ENCODE data around the gene MRPL16. TPM values are rescaled to one million over a fixed set of nuclear protein-coding genes. Genes with fewer than 3 reads are reported as not detected.
"Not testable (repeated sequence)": the region's sequence is repeated elsewhere in the genome, so short reads cannot be mapped to it uniquely, and the experiment has no call there.

Gene MRPL16
- polyA plus RNA-seq = 10 to 100 TPM; 32.5 to 54.1 (median 52.7) TPM

- no peak within 1 kb of the TSS for H3K27ac ChIP-seq (ENCODE audit: low read depth, low read length)
- 0% methylated on average over 48 to 54 of the region's 54 CpGs for WGBS, 3 donors
These were observed at the start of gene MRPL16 for GRCh38 chr11:59810189-59810910. Gene MRPL16 (minus strand): TSS chr11:59810778. CDS start chr11:59810658, 120 bp downstream.

DNA sequence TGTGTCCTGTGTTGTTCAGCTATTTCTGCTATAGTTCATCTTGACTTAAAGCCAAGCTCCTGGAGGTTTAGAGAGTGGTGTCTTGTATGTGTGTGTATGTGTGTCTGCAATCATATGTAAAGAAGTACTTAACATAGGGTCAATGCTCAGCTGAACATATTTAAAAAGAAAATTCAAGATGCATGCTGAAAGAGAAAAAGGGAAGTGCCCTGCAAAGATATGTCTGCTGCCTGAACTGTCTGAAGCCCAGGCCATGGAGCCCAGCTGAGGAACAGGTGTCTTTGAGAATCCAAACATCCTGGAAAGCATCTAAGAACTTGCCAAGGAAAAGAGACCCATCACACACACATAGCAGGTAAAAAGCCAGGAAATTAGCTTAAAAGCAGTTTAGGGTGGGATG, 49.1 kb upstream of the MRPL16 start:
- no peak overlapping the region for H3K27ac ChIP-seq (ENCODE audit: low read depth, low read length)

- WGBS, 3 donors = 65 to 72% (median 66%) methylated on average over 10 of the region's 10 CpGs
- H3K27ac ChIP-seq (ENCODE audit: low read depth, low read length) = no peak overlapping the region
These were observed 47.2 kb upstream of the MRPL16 start for GRCh38 chr11:59857439-59858434.

- WGBS, 3 donors = 24 to 52% (median 47%) methylated on average over 2 of the region's 2 CpGs
- no peak overlapping the region for H3K27ac ChIP-seq (ENCODE audit: low read depth, low read length)
These were observed 44.3 kb upstream of the MRPL16 start for GRCh38 chr11:59854871-59855270.

GRCh38 chr11:59851416-59851815, 40.8 kb upstream of the MRPL16 start:
- WGBS, 3 donors = 90 to 94% (median 92%) methylated on average over 5 of the region's 5 CpGs
- not testable (repeated sequence) for H3K27ac ChIP-seq (ENCODE audit: low read depth, low read length)

DNA sequence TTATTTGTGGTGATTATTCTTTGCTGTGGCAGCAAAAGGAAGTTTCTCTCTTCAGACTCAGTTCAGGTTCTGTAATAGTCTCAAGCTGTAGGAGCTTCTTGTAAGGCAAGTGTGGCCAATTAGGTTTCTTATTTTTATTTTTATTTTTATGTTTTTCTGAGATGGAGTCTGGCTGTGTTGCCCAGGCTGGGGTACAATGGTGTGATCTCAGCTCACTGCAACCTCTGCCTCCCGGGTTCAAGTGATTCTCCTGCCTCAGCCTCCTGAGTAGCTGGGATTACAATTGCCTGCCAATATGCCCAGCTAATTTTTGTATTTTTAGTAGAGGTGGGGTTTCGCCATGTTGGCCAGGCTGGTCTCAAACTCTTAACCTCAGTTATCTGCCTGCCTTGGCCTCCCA, 39.0 kb upstream of the MRPL16 start:
- not testable (repeated sequence) for H3K27ac ChIP-seq (ENCODE audit: low read depth, low read length)

GRCh38 chr11:59849129-59849528, 38.6 kb upstream of the MRPL16 start:
- 8 to 29% (median 20%) methylated on average over 2 of the region's 2 CpGs for WGBS, 3 donors
- no peak overlapping the region for H3K27ac ChIP-seq (ENCODE audit: low read depth, low read length)

More for the DNA sequence above, 39.0 kb upstream of the MRPL16 start:
- WGBS, 3 donors = 85 to 97% (median 90%) methylated on average over 2 of the region's 2 CpGs

DNA sequence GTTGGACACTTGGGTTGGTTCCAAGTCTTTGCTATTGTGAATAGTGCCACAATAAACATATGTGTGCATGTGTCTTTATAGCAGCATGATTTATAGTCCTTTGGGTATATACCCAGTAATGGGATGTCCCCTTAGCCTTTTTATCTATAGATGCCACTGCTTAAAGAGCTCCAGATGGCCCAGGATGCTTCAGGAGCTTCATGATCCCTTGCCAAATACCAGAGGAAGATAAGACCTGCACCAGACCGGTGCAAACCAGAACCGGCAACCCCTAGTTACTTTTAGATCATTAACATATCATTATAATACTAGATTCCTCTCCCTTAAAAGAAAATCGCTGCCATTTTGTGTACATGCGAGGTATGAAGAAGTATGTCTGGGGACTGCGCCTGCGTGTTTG, 37.9 kb upstream of the MRPL16 start:
- H3K27ac ChIP-seq (ENCODE audit: low read depth, low read length) = not testable (repeated sequence)
- WGBS, 3 donors = 88 to 94% (median 89%) methylated on average over 6 of the region's 6 CpGs

GRCh38 chr11:59847626-59848025, 37.0 kb upstream of the MRPL16 start:
- WGBS, 3 donors = 56 to 85% (median 67%) methylated on average over 3 of the region's 3 CpGs

DNA sequence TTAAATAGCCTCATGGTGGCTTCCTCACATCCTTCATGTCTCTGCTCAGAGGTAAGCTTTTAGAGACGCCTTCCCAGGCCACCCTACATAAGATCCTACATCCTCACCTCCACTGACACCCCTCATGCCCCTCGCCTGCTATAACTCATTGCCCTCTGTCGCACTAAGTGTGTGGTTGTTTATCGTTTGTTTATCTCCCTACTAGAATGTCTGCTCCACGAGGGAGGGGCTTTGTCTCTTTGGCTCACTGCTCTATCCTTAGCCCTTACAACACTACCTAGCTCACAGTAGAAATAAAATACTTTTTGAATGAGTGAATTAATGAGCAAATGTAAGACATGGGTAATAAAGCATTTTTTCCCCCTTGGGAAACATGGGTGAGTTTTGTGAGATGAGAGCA, 36.0 kb upstream of the MRPL16 start:
- no peak overlapping the region for H3K27ac ChIP-seq (ENCODE audit: low read depth, low read length)
- WGBS, 3 donors = 52 to 77% (median 58%) methylated on average over 5 of the region's 5 CpGs

More at GRCh38 chr11:59847626-59848025, 37.0 kb upstream of the MRPL16 start:
- no peak overlapping the region for H3K27ac ChIP-seq (ENCODE audit: low read depth, low read length)

- 71 to 76% (median 75%) methylated on average over 4 of the region's 4 CpGs for WGBS, 3 donors
- H3K27ac ChIP-seq (ENCODE audit: low read depth, low read length) = no peak within 1 kb of the TSS
These were observed 34.8 kb upstream of the MRPL16 start, which contains the start of gene CBLIF for GRCh38 chr11:59845399-59845798. Gene CBLIF (minus strand): TSS chr11:59845499. CDS start chr11:59845453, 46 bp downstream.

DNA sequence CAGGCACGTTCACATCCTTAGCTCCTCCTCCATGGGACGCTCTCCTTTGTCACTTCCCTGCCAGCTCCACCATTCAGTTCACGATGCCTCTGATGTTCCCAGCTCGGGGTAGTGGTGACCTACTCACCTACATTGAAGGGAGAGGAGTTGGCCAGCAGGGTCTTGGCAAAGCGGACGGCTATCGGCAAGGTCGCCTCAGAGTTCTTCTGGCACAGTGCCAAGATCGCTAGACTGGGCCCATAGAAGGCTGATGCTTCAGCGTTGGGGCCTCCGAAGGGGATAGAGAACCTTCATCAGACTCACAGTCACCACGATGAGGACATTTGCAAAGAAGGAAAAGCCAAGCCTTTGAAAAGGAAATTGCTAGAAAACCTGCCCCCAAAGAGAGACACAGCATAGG, 31.7 kb upstream of the MRPL16 start:
- no peak overlapping the region for H3K27ac ChIP-seq (ENCODE audit: low read depth, low read length)
- WGBS, 3 donors = 68 to 78% (median 76%) methylated on average over 12 of the region's 12 CpGs

DNA sequence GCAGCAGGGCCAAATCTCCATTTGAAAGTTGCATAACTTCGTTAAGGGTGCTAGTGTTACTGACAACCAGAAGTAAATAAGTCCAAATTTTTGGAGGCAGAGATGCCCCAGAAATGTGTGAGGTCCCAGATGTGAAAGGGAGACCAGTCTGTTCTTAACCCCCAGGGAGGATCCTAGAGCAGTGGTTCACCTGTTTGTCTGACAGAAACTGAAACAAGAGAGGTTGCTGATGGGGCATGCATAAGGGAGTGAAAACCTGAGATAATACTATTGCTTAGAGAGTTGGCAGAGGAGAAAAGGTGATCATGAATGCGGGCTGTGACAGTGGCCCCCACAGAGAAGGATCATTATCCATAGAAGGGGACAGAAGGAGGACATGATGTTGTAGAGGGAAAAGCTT, 30.9 kb upstream of the MRPL16 start:
- WGBS, 3 donors = 90 to 98% (median 92%) methylated on average over 2 of the region's 2 CpGs
- H3K27ac ChIP-seq (ENCODE audit: low read depth, low read length) = no peak overlapping the region

GRCh38 chr11:59839615-59840014, 29.0 kb upstream of the MRPL16 start:
- no peak overlapping the region for H3K27ac ChIP-seq (ENCODE audit: low read depth, low read length)

GRCh38 chr11:59833602-59834001, 23.0 kb upstream of the MRPL16 start:
- H3K27ac ChIP-seq (ENCODE audit: low read depth, low read length) = no peak overlapping the region
- WGBS, 3 donors = 79 to 87% (median 80%) methylated on average over 2 of the region's 2 CpGs

DNA sequence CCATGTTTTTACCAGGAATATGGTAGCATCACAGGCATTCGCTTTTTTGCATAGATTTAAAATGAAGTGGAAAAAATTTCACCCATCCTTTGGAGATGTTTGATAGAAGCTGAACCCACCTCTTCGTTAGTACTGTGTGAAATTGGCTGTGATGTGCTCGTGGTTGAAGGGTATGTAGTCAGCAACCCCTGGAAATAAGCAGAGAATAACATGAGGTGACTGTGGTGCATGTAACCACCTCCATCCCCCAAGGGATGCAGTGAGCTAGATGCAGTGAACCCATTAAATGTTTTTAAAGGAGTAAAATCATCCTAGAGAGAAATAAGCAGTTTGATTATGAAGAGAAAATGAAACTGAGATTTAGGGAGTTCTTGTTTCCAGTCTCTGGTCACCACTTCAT, 18.8 kb upstream of the MRPL16 start:
- H3K27ac ChIP-seq (ENCODE audit: low read depth, low read length) = no peak overlapping the region
- 82 to 84% (median 83%) methylated on average over 3 of the region's 3 CpGs for WGBS, 3 donors

DNA sequence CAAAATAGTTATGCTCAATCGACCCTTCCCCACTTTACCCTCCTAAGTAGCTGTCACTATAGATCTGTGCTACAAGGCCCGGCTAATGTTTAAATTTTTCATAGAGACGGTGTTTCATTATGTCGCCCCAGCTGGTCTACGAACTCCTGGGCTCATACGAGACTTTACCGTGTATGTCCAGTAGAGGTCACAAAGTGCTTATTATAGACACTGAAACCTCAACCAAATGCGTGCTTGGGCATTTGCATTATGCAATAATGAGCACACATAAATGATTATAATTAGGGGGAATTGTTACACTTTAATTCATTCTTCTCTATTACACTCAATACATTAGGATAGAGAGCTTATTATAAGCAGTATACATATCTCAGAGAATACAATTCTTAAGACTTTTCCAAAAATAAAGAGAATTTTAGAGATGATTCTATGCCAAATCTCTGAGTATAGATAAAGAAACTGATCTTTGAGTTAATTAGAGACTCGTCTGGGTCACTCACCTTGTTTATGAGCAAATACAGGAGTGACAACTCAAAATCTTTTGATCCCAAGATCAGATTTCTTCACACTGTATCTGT, 12.5 kb upstream of the MRPL16 start:
- WGBS, 3 donors = 4 to 5% (median 5%) methylated on average over 9 of the region's 9 CpGs
- H3K27ac ChIP-seq (ENCODE audit: low read depth, low read length) = no peak overlapping the region

- no peak overlapping the region for H3K27ac ChIP-seq (ENCODE audit: low read depth, low read length)
- 54 to 73% (median 55%) methylated on average over 4 of the region's 4 CpGs for WGBS, 3 donors
These were observed 8.0 kb upstream of the MRPL16 start for GRCh38 chr11:59818572-59818971.

DNA sequence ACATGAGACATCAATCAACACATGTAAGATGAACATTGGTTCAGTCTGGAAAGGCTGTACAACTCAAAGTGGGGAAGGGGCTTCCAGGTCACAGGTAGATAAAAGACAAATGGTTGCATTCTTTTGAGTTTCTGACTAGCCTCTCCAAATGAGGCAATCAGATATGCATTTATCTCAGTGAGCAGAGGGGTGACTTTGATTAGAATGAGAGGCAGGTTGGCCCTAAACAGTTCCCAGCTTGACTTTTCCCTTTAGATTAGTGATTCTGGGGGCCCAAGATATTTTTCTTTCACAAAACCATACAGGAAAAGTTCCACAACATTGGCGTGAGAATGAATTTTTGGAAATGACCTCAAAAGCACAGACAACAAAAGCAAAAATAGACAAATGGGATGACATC, 5.9 kb upstream of the MRPL16 start:
- WGBS, 3 donors = 62 to 84% (median 81%) methylated on average over 1 of the region's 1 CpG

More for the DNA sequence above, 5.9 kb upstream of the MRPL16 start:
- H3K27ac ChIP-seq (ENCODE audit: low read depth, low read length) = not testable (repeated sequence)
